Measurements from ENCODE around the gene COL6A1. TPM values are rescaled to one million over a fixed set of nuclear protein-coding genes. Genes with fewer than 3 reads are reported as not detected.

The COL6A1 gene
- total RNA-seq, 1 donor from 2014 or later: 226 TPM

- no peak for TF ChIP-seq CTCF (IDR thresholded peaks at IDR 0.05; ENCODE audit: insufficient read depth, low read length, poor library complexity, severe bottlenecking)
- no peak for DNase-seq (ENCODE audit: low read depth)
- no peaks in the 10 kb centered on the region for H3K27me3 ChIP-seq (ENCODE audit: control insufficient read depth, insufficient read depth, low read length)
- no peak overlapping the region for H3K4me3 ChIP-seq (ENCODE audit: low read depth, low read length)
- no peaks in the 10 kb centered on the region for H3K36me3 ChIP-seq (ENCODE audit: control insufficient read depth, insufficient read depth, low read length)
These were observed 18.7 kb downstream of the COL6A1 start for GRCh38 chr21:46000182-46000730.

GRCh38 chr21:46000731-46001641 is 19.4 kb downstream of the COL6A1 start:
- no peak for DNase-seq (ENCODE audit: low read depth)
- TF ChIP-seq CTCF (IDR thresholded peaks at IDR 0.05; ENCODE audit: insufficient read depth, low read length, poor library complexity, severe bottlenecking): no peak
- Histone ChIP-seq H3K4me3 (ENCODE audit: low read depth, low read length) (no peak overlapping the region), H3K36me3 (ENCODE audit: control insufficient read depth, insufficient read depth, low read length) (no peaks in the 10 kb centered on the region), H3K27me3 (ENCODE audit: control insufficient read depth, insufficient read depth, low read length) (no peaks in the 10 kb centered on the region)

- no peak for DNase-seq (ENCODE audit: low read depth)
- TF ChIP-seq CTCF (IDR thresholded peaks at IDR 0.05; ENCODE audit: insufficient read depth, low read length, poor library complexity, severe bottlenecking): no peak
- Histone ChIP-seq H3K27me3 (ENCODE audit: control insufficient read depth, insufficient read depth, low read length) (no peaks in the 10 kb centered on the region), H3K36me3 (ENCODE audit: control insufficient read depth, insufficient read depth, low read length) (no peaks in the 10 kb centered on the region), H3K4me3 (ENCODE audit: low read depth, low read length) (no peak overlapping the region)
These were observed 20.5 kb downstream of the COL6A1 start for GRCh38 chr21:46001821-46002681.

- DNase-seq (ENCODE audit: low read depth): no peak
- Histone ChIP-seq H3K27me3 (ENCODE audit: control insufficient read depth, insufficient read depth, low read length) (no peaks in the 10 kb centered on the region), H3K36me3 (ENCODE audit: control insufficient read depth, insufficient read depth, low read length) (no peaks in the 10 kb centered on the region), H3K4me3 (ENCODE audit: low read depth, low read length) (no peak overlapping the region)
- no peak for TF ChIP-seq CTCF (IDR thresholded peaks at IDR 0.05; ENCODE audit: insufficient read depth, low read length, poor library complexity, severe bottlenecking)
These were observed 21.4 kb downstream of the COL6A1 start for GRCh38 chr21:46002841-46003574.

- Histone ChIP-seq H3K27me3 (ENCODE audit: control insufficient read depth, insufficient read depth, low read length) (no peaks in the 10 kb centered on the region), H3K4me3 (ENCODE audit: low read depth, low read length) (no peak overlapping the region), H3K36me3 (ENCODE audit: control insufficient read depth, insufficient read depth, low read length) (no peaks in the 10 kb centered on the region)
- no peak for TF ChIP-seq CTCF (IDR thresholded peaks at IDR 0.05; ENCODE audit: insufficient read depth, low read length, poor library complexity, severe bottlenecking)
- no peak for DNase-seq (ENCODE audit: low read depth)
These were observed 22.0 kb downstream of the COL6A1 start for GRCh38 chr21:46003575-46004007.

Measured in kidney epithelial cell (primary cell).